Measurements from ENCODE around the gene SYTL5.

SYTL5 gene

DNA sequence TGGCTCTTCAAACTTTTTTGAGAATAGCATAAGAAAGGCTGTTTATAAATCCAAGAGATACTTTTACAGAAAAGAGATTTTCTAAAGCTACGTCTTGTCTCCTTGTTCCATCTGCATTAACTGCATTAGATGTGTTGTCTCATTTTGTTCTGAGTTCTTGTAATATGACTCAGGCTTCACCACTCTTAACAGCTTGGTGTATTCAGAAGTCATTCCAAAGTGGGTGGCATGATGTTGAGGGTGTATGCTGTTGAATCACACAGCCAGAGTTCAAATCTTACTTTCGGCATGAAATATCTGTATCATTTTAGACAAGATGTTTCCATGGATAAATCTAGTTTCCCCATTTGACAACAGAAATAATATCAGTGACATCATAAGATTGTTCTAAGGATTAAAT, 30.1 kb downstream of the SYTL5 start:
- no peak for DNase-seq

DNA sequence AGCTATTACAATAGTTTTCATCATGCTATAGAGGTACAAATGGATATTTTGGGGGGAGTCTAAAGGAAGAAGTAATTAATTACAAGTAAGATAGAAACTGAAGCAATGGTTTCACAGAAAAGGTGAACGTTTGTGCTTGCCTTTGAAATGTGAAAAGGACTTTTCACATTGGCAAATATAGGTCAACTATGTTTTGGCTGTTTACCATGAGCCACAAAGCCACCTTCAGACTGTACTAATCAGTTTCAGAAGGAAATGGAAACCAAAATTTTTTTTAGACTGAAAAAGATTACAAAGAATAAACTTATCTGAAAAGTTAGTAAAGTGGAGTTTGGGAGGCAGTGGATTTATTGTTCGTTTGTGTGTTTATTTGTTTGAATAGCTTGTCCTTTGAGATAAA, 32.1 kb downstream of the SYTL5 start:
- DNase-seq: no peak

GRCh38 chrX:38041237-38041636, 34.9 kb downstream of the SYTL5 start:
- DNase-seq: no peak

GRCh38 chrX:38044701-38045100, 38.3 kb downstream of the SYTL5 start:
- DNase-seq: no peak

DNA sequence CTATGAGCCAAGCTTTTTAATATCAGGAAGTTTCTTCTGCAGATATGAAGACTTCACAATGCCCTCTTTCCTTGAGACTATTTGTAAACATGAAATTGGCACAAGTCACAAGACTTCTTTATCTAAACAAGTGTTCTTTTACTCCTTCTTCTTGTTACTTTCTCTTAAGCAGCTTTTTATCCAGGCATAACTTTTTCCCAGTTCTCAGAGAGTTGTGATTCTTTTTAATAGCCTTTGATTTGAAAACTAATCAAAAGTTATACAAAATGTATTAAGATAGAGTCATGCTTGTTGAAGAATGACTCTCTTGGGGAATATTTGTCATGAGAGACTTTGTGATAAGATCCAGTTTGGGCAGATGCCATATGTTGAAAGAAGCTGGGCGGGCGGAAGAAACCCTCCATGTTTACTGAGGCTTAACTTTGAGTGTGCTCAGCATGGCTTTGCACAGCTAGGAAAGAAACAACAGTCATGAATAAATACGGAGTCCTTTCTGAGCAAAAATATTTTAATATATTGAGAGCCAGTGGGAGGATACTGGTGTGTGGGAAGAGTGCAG, 39.3 kb downstream of the SYTL5 start:
- no peak for DNase-seq

- DNase-seq: no peak
Measured at GRCh38 chrX:38048886-38049285, 42.5 kb downstream of the SYTL5 start.

GRCh38 chrX:38050806-38051205, 44.5 kb downstream of the SYTL5 start:
- no peak for DNase-seq

DNA sequence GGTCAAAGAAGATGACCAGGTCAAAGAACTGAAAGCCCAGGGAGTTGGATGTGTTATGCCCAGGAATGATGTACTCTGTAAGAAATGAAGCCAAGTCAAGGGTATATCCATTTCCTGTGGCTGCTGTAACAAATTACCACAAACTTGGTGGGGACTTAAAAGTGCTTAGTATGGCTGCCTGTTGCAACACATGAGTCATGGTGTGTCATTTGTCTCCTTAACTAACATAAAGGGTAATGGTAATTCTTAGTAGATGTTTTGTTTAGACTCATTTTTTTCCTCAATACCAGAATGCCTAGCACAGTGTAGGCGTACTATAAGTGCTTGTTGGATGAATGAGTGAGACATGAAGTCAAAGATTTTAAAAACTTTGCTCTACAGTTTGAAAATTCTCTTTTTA, 45.7 kb downstream of the SYTL5 start:
- no peak for DNase-seq

DNA sequence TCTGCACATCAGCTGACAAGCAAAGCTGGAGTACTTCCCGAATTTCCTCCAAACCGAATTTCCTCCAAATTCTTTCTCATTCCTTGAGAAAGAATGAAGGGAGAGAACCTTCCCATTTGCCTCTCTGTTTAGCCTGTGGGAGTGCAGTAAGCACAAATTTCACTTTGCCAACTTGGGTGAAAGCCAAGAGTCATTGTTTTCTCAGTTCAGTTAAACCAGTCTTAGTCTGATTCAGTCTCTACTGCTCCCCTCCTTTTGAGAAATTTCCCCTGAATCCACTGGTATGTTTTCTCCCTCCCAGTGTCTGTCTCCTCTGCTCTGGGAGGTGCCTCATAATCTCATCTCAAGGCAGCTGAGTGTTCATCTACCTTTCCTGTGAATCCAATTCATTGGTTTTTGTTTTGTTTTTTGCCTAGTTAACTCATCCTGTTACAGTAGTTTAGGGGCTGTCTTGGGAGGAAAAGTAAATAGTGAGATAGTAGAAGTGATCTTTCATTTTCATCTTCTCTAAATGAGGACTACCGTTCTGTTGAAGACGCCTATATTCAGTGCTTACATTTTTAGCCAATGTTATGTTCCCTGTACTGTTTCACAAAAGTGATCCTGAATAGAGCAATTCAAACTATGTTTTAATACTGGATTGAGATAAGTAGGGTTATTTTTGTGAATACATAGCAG, 49.0 kb downstream of the SYTL5 start:
- no peak for DNase-seq

GRCh38 chrX:38060331-38060878, 54.1 kb downstream of the SYTL5 start:
- DNase-seq: no peak

DNA sequence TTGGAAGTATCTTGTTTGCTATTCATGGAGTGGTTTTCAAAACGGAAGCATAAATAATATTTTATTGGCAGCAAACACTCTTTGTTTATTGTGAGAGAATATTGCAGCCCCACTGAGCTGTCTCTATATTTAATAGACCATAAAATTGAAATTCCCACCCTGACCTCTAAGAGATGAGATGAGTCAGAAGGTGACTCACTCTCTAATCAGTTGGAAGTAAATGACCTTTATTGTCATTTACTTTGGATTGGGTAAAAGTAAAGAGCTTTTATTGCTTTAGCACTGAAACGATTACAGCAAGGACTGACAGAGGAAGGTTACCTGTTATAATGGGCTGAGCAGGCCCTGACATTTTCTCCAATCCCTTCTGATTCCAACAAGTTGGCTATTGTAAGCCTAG, 55.0 kb downstream of the SYTL5 start:
- DNase-seq: no peak

DNA sequence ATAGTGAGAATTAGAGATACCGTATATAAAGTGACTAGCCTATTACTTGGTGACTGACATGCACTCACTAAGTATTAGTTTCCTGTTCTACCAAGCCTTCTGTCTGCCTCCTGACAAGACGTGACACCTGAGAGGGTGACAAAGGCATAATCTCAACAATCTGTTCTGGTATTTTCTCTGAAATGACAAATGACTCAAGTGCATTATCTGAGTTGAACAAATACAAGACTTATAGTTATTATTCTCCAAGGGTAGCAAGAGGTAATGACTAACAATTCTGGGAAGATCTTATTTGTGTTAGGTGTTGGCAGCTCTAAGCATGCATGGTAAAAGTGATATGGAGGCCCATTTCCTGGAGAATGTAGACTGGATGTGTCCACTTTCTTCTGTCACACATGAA, 60.6 kb downstream of the SYTL5 start:
- no peak for DNase-seq

DNA sequence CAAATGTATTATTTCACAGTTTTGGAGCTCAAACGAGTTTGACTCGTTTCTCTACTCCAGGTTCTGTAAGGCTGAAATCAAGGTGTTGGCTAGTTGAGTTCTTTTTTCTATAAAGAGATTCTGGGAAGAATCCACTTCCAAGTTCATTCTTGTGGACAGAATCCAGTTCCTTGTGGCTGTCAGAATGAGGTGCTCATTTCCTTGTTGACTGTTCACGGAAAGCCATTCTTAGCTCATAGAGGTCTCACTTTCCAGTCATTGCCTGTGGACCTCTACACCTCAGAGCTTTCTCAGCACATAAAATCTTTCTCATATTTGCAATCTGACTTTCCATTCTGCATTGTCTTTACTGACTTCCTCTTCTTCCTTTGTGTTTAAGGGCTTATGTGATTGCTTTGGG, 62.9 kb downstream of the SYTL5 start:
- DNase-seq: no peak

DNA sequence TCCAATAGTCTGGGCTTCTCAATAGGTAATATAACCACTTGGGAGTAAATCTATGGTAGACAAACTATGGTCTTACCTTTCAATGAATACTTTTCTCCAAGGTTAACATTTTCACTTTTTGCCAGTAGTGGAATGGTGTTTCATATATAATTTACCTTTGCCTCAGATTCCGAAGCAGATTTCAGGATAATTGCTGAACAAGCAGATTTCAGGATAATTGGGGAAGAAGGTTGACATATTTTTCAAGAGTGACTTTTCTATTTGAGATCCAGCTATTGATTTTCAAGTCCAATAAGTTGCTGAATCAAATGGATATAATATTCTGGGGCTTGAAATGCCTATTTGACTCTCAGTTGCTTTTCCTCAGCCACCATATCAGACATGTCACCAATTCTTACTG, 63.6 kb downstream of the SYTL5 start:
- no peak for DNase-seq

- no peak for DNase-seq
Measured at GRCh38 chrX:38079463-38079862, 73.1 kb downstream of the SYTL5 start.

DNA sequence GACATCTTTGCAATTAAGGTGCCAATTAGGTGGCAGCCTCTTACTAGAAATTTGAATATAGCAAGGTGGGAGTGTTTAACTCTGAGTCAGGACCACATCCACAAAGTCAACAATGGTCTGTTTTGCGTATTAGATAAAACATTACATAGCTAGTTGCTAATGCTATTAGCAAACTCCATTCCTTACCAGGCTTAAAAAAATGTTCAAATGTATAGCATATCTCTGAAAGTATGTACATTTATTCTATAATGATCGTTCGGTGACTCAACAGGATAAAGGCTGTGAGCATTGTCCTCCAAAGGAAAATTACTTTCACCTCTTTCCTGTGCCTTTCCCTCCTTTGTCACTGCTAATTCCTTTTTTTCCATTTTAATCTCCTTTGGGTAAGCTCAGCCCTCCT, 74.5 kb downstream of the SYTL5 start:
- DNase-seq: no peak

DNA sequence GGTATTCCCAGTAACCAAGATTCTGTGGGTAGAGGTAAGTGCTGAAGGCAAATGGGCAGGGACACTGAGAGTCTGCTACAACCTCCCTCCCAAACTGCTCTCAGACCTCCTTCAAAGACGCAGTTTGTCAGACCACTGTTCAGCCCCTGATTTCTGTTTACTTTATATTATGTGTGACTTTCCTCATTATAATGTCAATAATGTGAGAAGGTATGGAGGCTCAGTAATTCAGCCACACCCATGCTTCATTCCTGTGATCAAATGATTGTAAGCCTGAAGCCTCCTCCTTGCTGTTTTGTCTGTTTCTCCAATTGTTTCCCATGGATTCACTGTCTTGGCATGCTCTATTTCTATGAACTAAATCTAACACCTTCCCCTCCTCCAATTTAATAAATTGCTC, 75.6 kb downstream of the SYTL5 start:
- no peak for DNase-seq

GRCh38 chrX:38082309-38082708, 76.0 kb downstream of the SYTL5 start:
- DNase-seq: no peak

DNA sequence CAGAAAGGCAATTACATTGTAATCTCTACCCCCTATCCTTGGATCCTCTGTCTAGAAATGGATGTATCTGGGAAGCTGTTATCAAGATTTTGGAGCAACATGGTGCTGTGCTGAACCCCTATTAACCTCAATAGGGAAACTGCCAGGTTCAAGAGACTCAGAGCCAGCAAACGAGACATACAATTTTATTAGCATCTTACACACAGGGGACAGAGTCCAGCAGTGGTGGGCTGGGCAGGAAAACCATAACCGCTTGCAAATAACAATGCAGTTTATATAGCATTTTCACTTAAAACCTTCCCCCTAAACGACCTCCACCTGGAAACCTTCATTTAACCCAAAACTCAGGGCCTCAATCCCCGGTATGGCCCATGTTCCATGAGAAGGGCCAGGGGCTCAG, 79.5 kb downstream of the SYTL5 start:
- DNase-seq: no peak

GRCh38 chrX:38086451-38087215, 80.3 kb downstream of the SYTL5 start:
- DNase-seq: no peak

DNA sequence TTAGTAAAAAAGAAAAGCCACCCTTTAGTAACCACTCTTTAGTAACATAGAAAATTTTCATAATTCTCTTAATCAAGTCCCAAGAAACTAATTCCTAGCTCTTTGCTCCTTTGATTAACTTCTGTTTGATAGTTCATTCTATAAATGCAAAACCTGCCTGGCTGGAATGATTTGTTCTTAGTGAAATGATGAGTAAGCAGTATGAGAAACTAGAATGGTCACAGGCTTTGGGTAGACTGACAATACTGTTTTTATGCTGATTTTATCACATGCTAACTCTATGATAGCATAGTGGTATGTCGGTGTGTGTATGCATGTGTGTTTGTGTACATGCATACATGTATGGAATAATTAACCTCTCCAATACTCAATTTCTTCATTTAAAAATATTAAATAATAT, 81.2 kb downstream of the SYTL5 start:
- no peak for DNase-seq

- no peak for DNase-seq
Measured at GRCh38 chrX:38089173-38089982, 83.0 kb downstream of the SYTL5 start.

GRCh38 chrX:38095971-38096529, 89.7 kb downstream of the SYTL5 start:
- no peak for DNase-seq

All from NCI-H2081 treated with DMSO at 0.1 percent for 48 hours (cell line).